ENCODE data around the gene STAC3.
A peak's percentile ranks its signal among the peaks of the same experiment; 100 is the strongest.
"Not testable (repeated sequence)": the region's sequence is repeated elsewhere in the genome, so short reads cannot be mapped to it uniquely, and the experiment has no call there.

STAC3 gene

DNA sequence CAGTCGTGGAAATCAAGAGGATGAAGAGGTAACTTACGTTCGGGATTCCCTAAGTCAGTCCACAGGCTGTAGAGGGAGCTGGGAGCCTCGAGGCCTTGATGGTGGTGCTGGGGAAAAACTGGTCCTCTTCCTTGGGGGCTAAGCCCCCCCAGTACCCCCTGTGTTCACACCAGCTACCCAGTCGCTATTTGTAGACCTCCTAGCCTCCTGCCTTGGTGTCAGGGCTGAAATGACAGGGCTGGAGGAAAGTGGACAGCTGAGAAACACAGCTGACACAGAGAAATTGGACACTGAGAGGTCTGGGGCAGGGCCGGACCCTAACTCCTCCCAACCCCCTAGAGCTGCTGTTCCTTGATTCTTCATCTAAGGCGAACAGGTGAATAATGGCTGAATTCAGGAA, at the start of gene STAC3:
STAC3 (minus strand) TSS at position 232 of the 400 bp plus-strand sequence. CDS start 1,551 bp downstream, outside the sequence.
- TF ChIP-seq, protein P1, sequence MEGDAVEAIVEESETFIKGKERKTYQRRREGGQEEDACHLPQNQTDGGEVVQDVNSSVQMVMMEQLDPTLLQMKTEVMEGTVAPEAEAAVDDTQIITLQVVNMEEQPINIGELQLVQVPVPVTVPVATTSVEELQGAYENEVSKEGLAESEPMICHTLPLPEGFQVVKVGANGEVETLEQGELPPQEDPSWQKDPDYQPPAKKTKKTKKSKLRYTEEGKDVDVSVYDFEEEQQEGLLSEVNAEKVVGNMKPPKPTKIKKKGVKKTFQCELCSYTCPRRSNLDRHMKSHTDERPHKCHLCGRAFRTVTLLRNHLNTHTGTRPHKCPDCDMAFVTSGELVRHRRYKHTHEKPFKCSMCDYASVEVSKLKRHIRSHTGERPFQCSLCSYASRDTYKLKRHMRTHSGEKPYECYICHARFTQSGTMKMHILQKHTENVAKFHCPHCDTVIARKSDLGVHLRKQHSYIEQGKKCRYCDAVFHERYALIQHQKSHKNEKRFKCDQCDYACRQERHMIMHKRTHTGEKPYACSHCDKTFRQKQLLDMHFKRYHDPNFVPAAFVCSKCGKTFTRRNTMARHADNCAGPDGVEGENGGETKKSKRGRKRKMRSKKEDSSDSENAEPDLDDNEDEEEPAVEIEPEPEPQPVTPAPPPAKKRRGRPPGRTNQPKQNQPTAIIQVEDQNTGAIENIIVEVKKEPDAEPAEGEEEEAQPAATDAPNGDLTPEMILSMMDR (IDR thresholded peaks at IDR 0.05; ENCODE audit: insufficient read depth, low read depth, low read length, missing control alignments), result no peak

DNA sequence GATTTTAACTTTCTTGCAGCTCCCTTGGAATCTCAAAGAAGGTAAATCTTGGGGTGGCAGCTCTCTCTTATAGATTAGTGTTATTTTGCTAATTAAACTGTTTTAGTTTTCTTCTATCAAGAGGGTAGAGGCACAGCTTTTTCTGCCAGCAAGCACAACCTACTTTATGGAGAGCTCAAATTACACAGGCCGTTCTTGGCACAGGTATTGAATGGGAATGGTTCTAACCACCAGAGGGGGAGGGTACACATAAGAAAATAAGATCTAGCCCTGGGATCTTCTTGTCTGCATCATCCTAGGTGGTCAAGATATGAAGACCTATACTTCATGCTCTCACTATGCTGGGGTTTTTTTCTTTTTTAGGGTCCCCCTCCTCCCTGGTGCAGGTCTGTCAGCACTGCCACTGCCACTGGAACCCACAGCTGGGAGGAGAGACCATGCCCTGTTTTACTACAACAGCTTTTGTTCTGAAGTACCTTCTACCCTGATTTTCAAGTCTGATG, 48.6 kb upstream of the STAC3 start:
- H3K4me3 ChIP-seq (ENCODE audit: low read depth, low read length), result no peak overlapping the region
- DNase-seq (ENCODE audit: low read depth), result no peak
- TF ChIP-seq, protein P1 (IDR thresholded peaks at IDR 0.05; ENCODE audit: insufficient read depth, low read depth, low read length, missing control alignments), result no peak

More for the DNA sequence above, at the start of gene STAC3:
- DNase-seq (ENCODE audit: low read depth), result no peak
- H3K4me3 ChIP-seq (ENCODE audit: low read depth, low read length), result no peak within 1 kb of the TSS

DNA sequence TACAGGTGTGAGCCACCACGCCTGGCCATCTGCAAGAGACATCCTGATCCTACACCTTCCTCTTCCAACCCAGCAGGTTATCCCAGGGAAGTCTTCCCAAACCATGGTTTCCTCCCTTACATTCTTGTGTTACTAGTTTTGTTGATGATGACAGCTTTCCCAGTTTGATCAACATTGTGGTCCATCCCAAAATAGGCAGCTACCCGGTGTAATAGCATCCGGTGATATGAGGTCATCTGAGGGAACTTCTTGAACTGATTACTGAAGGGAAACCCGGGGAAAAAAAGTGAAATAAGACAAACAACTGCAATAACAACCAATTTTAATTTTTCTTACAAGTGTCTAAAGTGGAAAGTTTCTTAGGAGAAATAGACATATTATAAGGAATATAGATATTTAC, 45.3 kb upstream of the STAC3 start:
- TF ChIP-seq, protein P1 (IDR thresholded peaks at IDR 0.05; ENCODE audit: insufficient read depth, low read depth, low read length, missing control alignments), result no peak
- H3K4me3 ChIP-seq (ENCODE audit: low read depth, low read length), result no peak overlapping the region
- no peak for DNase-seq (ENCODE audit: low read depth)

DNA sequence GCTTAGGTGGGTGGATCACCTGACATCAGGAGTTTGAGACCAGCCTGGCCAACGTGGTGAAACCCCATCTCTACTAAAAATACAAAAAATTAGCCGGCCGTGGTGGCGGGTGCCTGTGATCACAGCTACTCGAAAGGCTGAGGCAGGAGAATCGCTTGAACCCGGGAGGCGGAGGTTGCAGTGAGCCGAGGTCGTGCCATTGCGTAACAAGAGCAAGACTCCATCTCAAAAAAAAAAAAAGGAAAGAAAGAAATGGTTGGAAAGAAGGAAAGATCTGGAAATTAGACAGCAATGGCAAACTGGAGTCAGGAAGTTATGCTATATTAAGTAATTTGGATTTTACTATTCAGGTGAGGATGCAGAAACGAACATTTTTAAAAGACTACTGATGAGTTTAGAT, 31.1 kb upstream of the STAC3 start:
- not testable (repeated sequence) for H3K4me3 ChIP-seq (ENCODE audit: low read depth, low read length); DNase-seq (ENCODE audit: low read depth)

DNA sequence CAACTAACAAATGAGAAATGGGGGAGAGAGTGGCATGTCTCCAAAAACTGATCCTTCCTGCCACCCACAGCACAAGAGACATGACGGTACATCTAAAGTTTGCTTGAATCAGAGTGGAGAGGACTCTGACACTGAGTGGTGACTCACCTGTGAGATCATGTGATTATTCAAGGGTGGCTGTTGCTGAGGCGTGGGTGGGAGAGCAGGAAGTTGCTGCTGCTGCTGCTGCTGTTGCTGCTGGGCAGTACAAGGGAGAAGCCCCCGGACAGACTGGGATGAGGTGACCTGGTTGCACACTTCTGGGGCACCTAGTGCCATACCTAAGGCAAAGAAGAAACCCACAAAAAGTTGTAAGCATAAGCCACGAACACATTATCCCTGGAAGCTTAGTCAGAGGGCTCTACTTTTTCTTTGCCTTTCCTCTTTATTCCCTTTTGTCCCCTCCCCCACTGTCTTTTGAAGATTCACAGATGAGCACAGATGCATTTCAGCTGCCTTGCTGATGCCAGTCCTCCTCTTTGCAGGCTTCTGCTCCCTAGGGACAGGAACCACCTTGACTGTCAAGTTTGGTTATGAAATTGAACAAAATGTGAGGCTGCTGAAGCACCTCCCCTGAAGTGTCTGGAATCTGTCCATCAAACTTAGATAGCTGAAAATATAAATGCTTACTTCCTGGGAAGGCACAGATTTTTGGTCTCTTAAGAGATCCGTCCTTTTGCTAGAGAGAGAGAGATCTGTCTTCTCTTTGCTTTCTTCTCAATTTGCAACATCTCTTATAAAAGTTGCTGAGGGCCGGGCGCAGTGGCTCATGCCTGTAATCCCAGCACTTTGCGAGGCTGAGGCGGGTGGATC, 29.4 kb upstream of the STAC3 start:
- DNase-seq (ENCODE audit: low read depth), result peak; percentile 73
- TF ChIP-seq, protein P1 (IDR thresholded peaks at IDR 0.05; ENCODE audit: insufficient read depth, low read depth, low read length, missing control alignments), result no peak
- H3K4me3 ChIP-seq (ENCODE audit: low read depth, low read length), result no peak overlapping the region

DNA sequence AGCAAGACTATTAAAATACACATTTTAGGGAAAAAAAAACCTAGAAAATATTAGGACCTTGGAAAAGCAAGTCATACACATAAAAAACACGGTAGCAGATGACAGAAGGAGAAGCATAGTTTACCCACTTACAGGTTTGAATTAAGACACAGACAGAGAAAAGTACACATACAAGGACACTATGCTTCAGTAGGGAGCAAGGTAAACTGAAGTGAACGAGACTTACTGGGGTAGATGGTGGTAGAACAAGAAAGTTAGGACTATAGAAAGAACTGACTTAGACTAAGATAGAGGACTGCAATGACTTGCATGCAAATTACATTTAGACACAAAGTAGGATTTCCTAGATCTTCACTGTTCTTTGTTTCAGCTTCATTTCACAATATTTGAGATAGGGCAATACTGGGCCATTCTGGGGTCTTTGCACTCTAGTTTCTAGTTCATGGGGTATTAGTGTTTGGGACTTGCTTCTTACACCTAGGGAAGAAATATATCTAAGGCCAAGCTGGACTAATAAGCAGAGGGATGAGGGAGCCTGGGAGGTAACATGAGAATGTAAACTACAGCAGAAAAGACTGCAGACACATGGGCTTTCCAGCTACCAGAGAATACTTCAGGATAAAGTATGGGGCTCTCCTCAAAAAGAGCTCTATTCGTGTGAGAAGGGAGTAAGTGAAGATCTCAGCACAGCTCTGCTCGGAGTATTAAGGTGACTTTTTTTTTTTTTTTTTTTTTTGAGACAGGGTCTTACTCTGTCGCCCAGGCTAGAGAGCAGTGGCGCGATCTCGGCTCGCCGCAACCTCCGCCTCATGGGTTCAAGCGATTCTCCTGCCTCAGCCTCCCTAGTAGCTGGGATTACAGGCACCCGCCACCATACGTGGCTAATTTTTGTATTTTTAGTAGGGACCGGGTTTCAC, 27.7 kb upstream of the STAC3 start:
- no peak overlapping the region for H3K4me3 ChIP-seq (ENCODE audit: low read depth, low read length)
- TF ChIP-seq, protein P1 (IDR thresholded peaks at IDR 0.05; ENCODE audit: insufficient read depth, low read depth, low read length, missing control alignments), result no peak
- DNase-seq (ENCODE audit: low read depth), result no peak
